HL-60 (cell line): ENCODE data around the gene RALB.

ENCODE experiments used
- DNase-seq, 2 experiments: peaks; one replicate each; pipeline ENCODE4 v3.0.0-alpha.2; 2010 to 2020; ENCODE audit warnings: low read depth in 1 of 2, low spot score in 1 of 2
- H3K27ac ChIP-seq: fragments of 250-450 bp; sonication (Bioruptor Pico); replicated peaks from 2 replicates; pipeline ENCODE4 v1.5.1; 2020; ENCODE audit warnings: mild to moderate bottlenecking, moderate library complexity
- H3K27me3 ChIP-seq: fragments of 250-450 bp; sonication (Bioruptor Pico); 2 replicates; pipeline ENCODE4 v1.5.1; 2021; ENCODE audit warnings: mild to moderate bottlenecking, moderate library complexity; ENCODE audit not compliant: insufficient read depth, poor library complexity, severe bottlenecking
- H3K4me3 ChIP-seq: replicated peaks from 2 replicates; pipeline ENCODE4 v1.5.1; 2011; ENCODE audit warnings: mild to moderate bottlenecking, control low read depth, low read length; ENCODE audit not compliant: insufficient read depth
- CTCF ChIP-seq: IDR thresholded peaks from one replicate; pipeline ENCODE4 v1.5.1; 2011; ENCODE audit warnings: low read length, control low read depth, inconsistent platforms; ENCODE audit not compliant: insufficient read depth
- GABPA ChIP-seq: IDR thresholded peaks from 2 replicates; pipeline ENCODE4 v1.6.1; 2012; ENCODE audit warnings: low read depth
- POLR2AphosphoS5 ChIP-seq: IDR thresholded peaks from 2 replicates; pipeline ENCODE4 v1.6.1; 2012; ENCODE audit warnings: low read depth
- REST ChIP-seq: IDR thresholded peaks from 2 replicates; pipeline ENCODE4 v1.6.1; 2012; ENCODE audit warnings: low read depth; ENCODE audit not compliant: insufficient replicate concordance
- SPI1 ChIP-seq: IDR thresholded peaks from 2 replicates; pipeline ENCODE4 v1.6.1; 2012; ENCODE audit warnings: low read depth, mild to moderate bottlenecking, borderline replicate concordance

RALB gene

GRCh38 chr2:120290737-120291136 is 38.1 kb downstream of the RALB start:
- no peak for DNase-seq
- TF ChIP-seq SPI1 = no peak
- TF ChIP-seq GABPA = no peak
- TF ChIP-seq REST = no peak
- TF ChIP-seq CTCF = no peak
- no peak for TF ChIP-seq POLR2AphosphoS5
- Histone ChIP-seq H3K27me3 (no peaks in the 10 kb centered on the region), H3K27ac (no peak overlapping the region), H3K4me3 (no peak overlapping the region)

GRCh38 chr2:120291401-120292311 is 39.0 kb downstream of the RALB start:
- TF ChIP-seq SPI1 = no peak
- no peak for TF ChIP-seq POLR2AphosphoS5
- no peak for TF ChIP-seq CTCF
- TF ChIP-seq REST = no peak
- TF ChIP-seq GABPA = no peak
- DNase-seq = no peak
- no peak overlapping the region for H3K4me3 ChIP-seq
- no peak overlapping the region for H3K27ac ChIP-seq
- H3K27me3 ChIP-seq = no peaks in the 10 kb centered on the region

- Histone ChIP-seq H3K27ac (no peak overlapping the region), H3K27me3 (no peaks in the 10 kb centered on the region), H3K4me3 (no peak overlapping the region)
- no peak for DNase-seq
- TF ChIP-seq SPI1 (no peak), CTCF (no peak), GABPA (no peak), POLR2AphosphoS5 (no peak), REST (no peak)
Observed at GRCh38 chr2:120293096-120294007, 40.7 kb downstream of the RALB start.
